H1 (cell line): Measurements from ENCODE around the gene RTKN2. TPM values are rescaled to one million over a fixed set of nuclear protein-coding genes. Genes with fewer than 3 reads are reported as not detected.

Experiments used
- CTCF ChIA-PET: fragments of 300-600 bp; sonication (Branson Sonifier 250); formaldehyde crosslinking; loops from one replicate; lab custom pipeline; 2021; ENCODE audit not compliant: partially characterized antibody; lab: Charles Lee
- POLR2A ChIA-PET: fragments of 300-600 bp; sonication (Branson Sonifier 250); formaldehyde crosslinking; loops from one replicate; lab custom pipeline; 2021; ENCODE audit warnings: inconsistent platforms; ENCODE audit not compliant: partially characterized antibody; lab: Charles Lee
- DNase-seq, 2 experiments: peaks; one replicate each; pipeline versions ENCODE4 v3.0.0 to v3.0.0-alpha.2; 2010 to 2022; ENCODE audit warnings: low spot score in 2 of 2, low read depth in 1 of 2, mixed read lengths in 1 of 2
- FAIRE-seq: peaks from 2 replicates; lab custom pipeline; 2011; peaks lifted over from hg19 to GRCh38; lab: Jason Lieb, UNC
- H2AFZ ChIP-seq: 2 replicates; pipeline ENCODE4 v1.8.1; 2012; ENCODE audit warnings: low read length, inconsistent platforms
- H2AK5ac ChIP-seq: 2 replicates; pipeline ENCODE4 v1.6.1; 2013; ENCODE audit warnings: low read depth, low read length
- H2BK120ac ChIP-seq: replicated peaks from 2 replicates; pipeline ENCODE3; 2013; ENCODE audit warnings: low read depth, low read length, inconsistent platforms
- H2BK12ac ChIP-seq: 2 replicates; pipeline ENCODE4 v1.6.1; 2013; ENCODE audit warnings: low read depth, low read length
- H2BK15ac ChIP-seq: 2 replicates; pipeline ENCODE4 v1.6.1; 2013; ENCODE audit warnings: low read length
- H2BK20ac ChIP-seq: 2 replicates; pipeline ENCODE4 v1.6.1; 2013; ENCODE audit warnings: low read length
- H2BK5ac ChIP-seq: 2 replicates; pipeline ENCODE4 v1.6.1; 2013; ENCODE audit warnings: low read depth, low read length
- H3K14ac ChIP-seq: 2 replicates; pipeline ENCODE4 v1.6.1; 2013; ENCODE audit warnings: inconsistent platforms; ENCODE audit not compliant: insufficient read length
- H3K18ac ChIP-seq: 2 replicates; pipeline ENCODE4 v1.6.1; 2013; ENCODE audit warnings: low read length; ENCODE audit errors: extremely low read depth
- H3K23ac ChIP-seq: 2 replicates; pipeline ENCODE4 v1.6.1; 2013; ENCODE audit warnings: inconsistent platforms; ENCODE audit not compliant: insufficient read length
- H3K23me2 ChIP-seq: 2 replicates; pipeline ENCODE4 v1.6.1; 2013; ENCODE audit warnings: low read depth, low read length
- H3K27ac ChIP-seq: 2 replicates; pipeline ENCODE4 v1.6.1; 2011; ENCODE audit warnings: low read depth, low read length, inconsistent platforms
- H3K27me3 ChIP-seq, 4 experiments: replicated peaks in 1 of 4; 1 replicate in 1 of 4; 2 replicates in 3 of 4; pipeline versions ENCODE4 v1.6.1 to v1.8.1; 2011 to 2013; ENCODE audit warnings: low read length in 3 of 4, mild to moderate bottlenecking in 3 of 4, inconsistent platforms in 2 of 4, mixed read lengths in 2 of 4, moderate library complexity in 1 of 4; ENCODE audit not compliant: control insufficient read depth in 3 of 4, insufficient read depth in 3 of 4; ENCODE audit errors: extremely low read depth in 1 of 4
- H3K36me3 ChIP-seq, 4 experiments: 2 replicates each; pipeline versions ENCODE4 v1.6.1 to v1.8.1; 2011 to 2013; ENCODE audit warnings: mild to moderate bottlenecking in 4 of 4, low read length in 3 of 4, moderate library complexity in 2 of 4, control low read depth in 1 of 4, inconsistent platforms in 1 of 4; ENCODE audit not compliant: insufficient read depth in 4 of 4, control insufficient read depth in 2 of 4
- H3K4ac ChIP-seq: replicated peaks from 2 replicates; pipeline ENCODE3; 2013; ENCODE audit warnings: low read length, low read depth, mixed read lengths, inconsistent platforms; ENCODE audit not compliant: insufficient read length
- H3K4me1 ChIP-seq, 4 experiments: replicated peaks in 1 of 4; 1 replicate in 1 of 4; 2 replicates in 3 of 4; pipeline versions ENCODE4 v1.6.1 to v1.8.1; 2011 to 2013; ENCODE audit warnings: low read length in 3 of 4, inconsistent platforms in 2 of 4, mixed read lengths in 1 of 4; ENCODE audit not compliant: insufficient read depth in 4 of 4, control insufficient read depth in 3 of 4
- H3K4me2 ChIP-seq, 2 experiments: 2 replicates each; pipeline versions ENCODE4 v1.6.1 to v1.8.1; 2011 to 2013; ENCODE audit warnings: low read depth in 2 of 2, low read length in 2 of 2, control low read depth in 1 of 2, inconsistent platforms in 1 of 2, mild to moderate bottlenecking in 1 of 2; ENCODE audit not compliant: insufficient read depth in 1 of 2
- H3K4me3 ChIP-seq, 4 experiments: fragments of 200-600, 300-600 bp in 1 of 4; sonication (generic), shearing (Covaris generic), sonication (Bioruptor Twin) in 1 of 4; 2 replicates each; pipeline versions ENCODE4 v1.5.1 to v1.8.1; 2011 to 2016; ENCODE audit warnings: low read length in 4 of 4, low read depth in 3 of 4, control low read depth in 2 of 4, inconsistent platforms in 2 of 4, mild to moderate bottlenecking in 2 of 4, mixed read lengths in 1 of 4, moderate library complexity in 1 of 4; ENCODE audit not compliant: insufficient read depth in 2 of 4; ENCODE audit errors: extremely low read depth in 1 of 4
- H3K56ac ChIP-seq: replicated peaks from 2 replicates; pipeline ENCODE3; 2013; ENCODE audit warnings: low read depth, mild to moderate bottlenecking, mixed read lengths, low read length, inconsistent platforms; ENCODE audit not compliant: insufficient read length
- H3K79me1 ChIP-seq: 2 replicates; pipeline ENCODE4 v1.6.1; 2013; ENCODE audit warnings: low read depth, low read length, control low read depth
- H3K79me2 ChIP-seq, 2 experiments: 2 replicates each; pipeline versions ENCODE4 v1.6.1 to v1.8.1; 2012 to 2013; ENCODE audit warnings: low read length in 2 of 2, mild to moderate bottlenecking in 2 of 2, inconsistent platforms in 1 of 2; ENCODE audit not compliant: insufficient read depth in 2 of 2, control insufficient read depth in 1 of 2
- H3K9ac ChIP-seq, 4 experiments: replicated peaks in 1 of 4; 1 replicate in 1 of 4; 2 replicates in 3 of 4; pipeline versions ENCODE4 v1.6.1 to v1.8.1; 2011 to 2013; ENCODE audit warnings: low read depth in 3 of 4, low read length in 3 of 4, control low read depth in 2 of 4, mild to moderate bottlenecking in 2 of 4, moderate library complexity in 2 of 4, inconsistent platforms in 1 of 4; ENCODE audit errors: extremely low read depth in 1 of 4
- H3K9me3 ChIP-seq, 2 experiments: 2 replicates each; pipeline versions ENCODE4 v1.6.1 to v1.8.1; 2012 to 2013; ENCODE audit warnings: mild to moderate bottlenecking in 2 of 2, moderate library complexity in 2 of 2, control low read depth in 1 of 2, inconsistent platforms in 1 of 2, low read depth in 1 of 2, low read length in 1 of 2, mixed read lengths in 1 of 2; ENCODE audit not compliant: insufficient read depth in 2 of 2
- H4K20me1 ChIP-seq, 2 experiments: replicated peaks in 1 of 2; 2 replicates each; pipeline versions ENCODE3 to v1.8.1; 2011 to 2013; ENCODE audit warnings: inconsistent platforms in 2 of 2, low read length in 2 of 2, mild to moderate bottlenecking in 1 of 2; ENCODE audit not compliant: insufficient read depth in 2 of 2, control insufficient read depth in 1 of 2
- H4K5ac ChIP-seq: 2 replicates; pipeline ENCODE4 v1.6.1; 2013; ENCODE audit warnings: low read length, low read depth, mixed read lengths, inconsistent platforms; ENCODE audit not compliant: insufficient read length
- H4K8ac ChIP-seq: 2 replicates; pipeline ENCODE4 v1.8.0; 2013; ENCODE audit warnings: mild to moderate bottlenecking, moderate library complexity, low read length, inconsistent platforms; ENCODE audit not compliant: insufficient read depth; ENCODE audit errors: extremely low read depth
- H4K91ac ChIP-seq: replicated peaks from 2 replicates; pipeline ENCODE3; 2013; ENCODE audit warnings: low read length, mixed read lengths, inconsistent platforms; ENCODE audit not compliant: insufficient read length
- BACH1 ChIP-seq: IDR thresholded peaks from 2 replicates; pipeline ENCODE4 v1.6.1; 2012; ENCODE audit warnings: low read length, improper control_type of control experiment
- BRCA1 ChIP-seq: IDR thresholded peaks from 2 replicates; pipeline ENCODE4 v1.6.1; 2012; ENCODE audit warnings: low read depth, low read length, improper control_type of control experiment
- CEBPB ChIP-seq: IDR thresholded peaks from 2 replicates; pipeline ENCODE4 v1.6.1; 2012; ENCODE audit warnings: low read depth, low read length
- CHD1 ChIP-seq: IDR thresholded peaks from 2 replicates; pipeline ENCODE4 v1.6.1; 2012; ENCODE audit warnings: low read depth, low read length, improper control_type of control experiment
- CHD2 ChIP-seq: IDR thresholded peaks from 2 replicates; pipeline ENCODE4 v1.6.1; 2012; ENCODE audit warnings: low read length, improper control_type of control experiment
- EP300 ChIP-seq, 2 experiments: IDR thresholded peaks; 1 replicate in 1 of 2; 2 replicates in 1 of 2; pipeline ENCODE4 v1.6.1; 2011 to 2012; ENCODE audit warnings: low read depth in 2 of 2, low read length in 2 of 2, mild to moderate bottlenecking in 2 of 2, borderline replicate concordance in 1 of 2, inconsistent platforms in 1 of 2, moderate library complexity in 1 of 2
- GABPA ChIP-seq: IDR thresholded peaks from 2 replicates; pipeline ENCODE4 v1.6.1; 2011; ENCODE audit warnings: mild to moderate bottlenecking, low read length, moderate library complexity, borderline replicate concordance; ENCODE audit not compliant: insufficient read depth
- NRF1 ChIP-seq: IDR thresholded peaks from 2 replicates; pipeline ENCODE4 v1.6.1; 2011; ENCODE audit warnings: mild to moderate bottlenecking, low read depth, low read length, improper control_type of control experiment
- POU5F1 ChIP-seq: IDR thresholded peaks from 2 replicates; pipeline ENCODE4 v1.6.1; 2011; ENCODE audit warnings: low read depth, mild to moderate bottlenecking, low read length, moderate library complexity
- RFX5 ChIP-seq: IDR thresholded peaks from 2 replicates; pipeline ENCODE4 v1.6.1; 2011; ENCODE audit warnings: low read depth, low read length, improper control_type of control experiment, borderline replicate concordance
- SAP30 ChIP-seq: fragments of 300-600 bp; sonication (generic); IDR thresholded peaks from 2 replicates; pipeline ENCODE4 v1.7.1; 2012; ENCODE audit warnings: low read length, moderate library complexity, mild to moderate bottlenecking, inconsistent platforms; ENCODE audit not compliant: insufficient read depth, insufficient replicate concordance
- SP1 ChIP-seq: IDR thresholded peaks from 2 replicates; pipeline ENCODE4 v1.6.1; 2011; ENCODE audit warnings: low read depth, low read length
- TBP ChIP-seq: IDR thresholded peaks from 2 replicates; pipeline ENCODE4 v1.6.1; 2011; ENCODE audit warnings: low read depth, low read length, improper control_type of control experiment
- ZNF274 ChIP-seq: IDR thresholded peaks from 2 replicates; pipeline ENCODE4 v1.7.0; 2012; ENCODE audit warnings: low read length, borderline replicate concordance; ENCODE audit errors: extremely low read depth
- WGBS, 2 experiments: shearing (Covaris generic) in 1 of 2; methylation state at CpG; one replicate each; pipeline versions ENCODE4 v1.1.6 to v1.1.7; 2013 to 2015; ENCODE audit warnings: low lambda C conversion rate in 2 of 2, mixed read lengths in 2 of 2, inconsistent platforms in 1 of 2, low coverage in 1 of 2, missing lambda C conversion rate in 1 of 2; ENCODE audit not compliant: insufficient replicate concordance in 2 of 2, insufficient coverage in 1 of 2, insufficient read length in 1 of 2; ENCODE audit errors: extremely low coverage in 1 of 2, missing lambda C conversion rate in 1 of 2; 5-methylcytosine and 5-hydroxymethylcytosine counted together
- polyA plus RNA-seq, 7 experiments: library from polyadenylated mRNA; depleted of rRNA in 3 of 7; stranded (reverse) in 5 of 7; unstranded in 2 of 7; fragments of >200 nt in 5 of 7; fragments of 200-250 nt in 2 of 7; gene quantifications; 1 replicate in 5 of 7; 2 replicates in 1 of 7; 4 replicates in 1 of 7; pipeline versions ENCODE4 v1.2.1 to v1.2.3, GENCODE V29; 2011 to 2013; ENCODE audit warnings: missing spikeins in 2 of 7, mixed read lengths in 2 of 7
- total RNA-seq: library from RNA; stranded (reverse); fragmentation: NEBNext Ultra II Directional; extraction: Animal tissue kit (Norgen Biotek cat#: 25700); gene quantifications from 2 replicates; pipeline ENCODE4 v1.2.1, GENCODE V29; 2021

The RTKN2 gene
- total and polyA plus RNA-seq, 2 of the 8 experiments (the other 6 are each of a cell fraction or from before 2014, with no cell fraction given): 5.1 to 24.6 TPM

GRCh38 chr10:62166331-62167131 is 102.1 kb downstream of the RTKN2 start:
- CTCF ChIA-PET: no interaction called here
- Histone ChIP-seq H2AFZ (no peak overlapping the region; the same call in 1 of the 2 replicates), H3K14ac (no peak overlapping the region), H3K18ac (no peak overlapping the region), H3K36me3 (no peaks in the 10 kb centered on the region), H3K23ac (no peak overlapping the region), H3K9ac (no peak overlapping the region), H3K27ac (no peak overlapping the region), H3K9me3 (no peaks in the 10 kb centered on the region), H4K20me1 (no peaks in the 10 kb centered on the region), H3K79me2 (no peaks in the 10 kb centered on the region), H2BK20ac (no peak overlapping the region), H2BK120ac (no peak overlapping the region), H2AK5ac (no peak overlapping the region), H3K4me2 (no peak overlapping the region), H4K8ac (no peak overlapping the region), H3K79me1 (no peaks in the 10 kb centered on the region), H3K23me2 (no peaks in the 10 kb centered on the region), H3K4me3 (no peak overlapping the region), H3K56ac (no peak overlapping the region), H2BK15ac (no peak overlapping the region), H2BK5ac (no peak overlapping the region), H3K4ac (no peak overlapping the region), H3K4me1 (no peaks in the 10 kb centered on the region; a peak in 1 of 7 replicates), H2BK12ac (no peak overlapping the region), H4K91ac (no peak overlapping the region), H4K5ac (no peak overlapping the region), H3K27me3 (no peaks in the 10 kb centered on the region)
- FAIRE-seq (no peak), DNase-seq (no peak)
- 94% methylated on average over 4 of the region's 4 CpGs; no CpG with 5 or more reads in 1 of the 2 experiments for WGBS, 2 experiments
- POLR2A ChIA-PET: no interaction called here
- TF ChIP-seq SAP30: no peak
- TF ChIP-seq GABPA: no peak
- no peak for TF ChIP-seq POU5F1
- TF ChIP-seq CHD1: no peak
- no peak for TF ChIP-seq BRCA1
- TF ChIP-seq NRF1: no peak
- no peak for TF ChIP-seq RFX5
- TF ChIP-seq CEBPB: no peak
- TF ChIP-seq CHD2: no peak
- no peak for TF ChIP-seq BACH1
- TF ChIP-seq ZNF274: no peak
- TF ChIP-seq TBP: no peak
- TF ChIP-seq EP300 (IDR thresholded peaks at IDR 0.05; ENCODE audit: borderline replicate concordance in 1 of 2, low read depth in 2 of 2, low read length in 2 of 2): no peak
- TF ChIP-seq SP1: no peak
